ENCODE data around the gene YTHDC1.

The YTHDC1 gene

DNA sequence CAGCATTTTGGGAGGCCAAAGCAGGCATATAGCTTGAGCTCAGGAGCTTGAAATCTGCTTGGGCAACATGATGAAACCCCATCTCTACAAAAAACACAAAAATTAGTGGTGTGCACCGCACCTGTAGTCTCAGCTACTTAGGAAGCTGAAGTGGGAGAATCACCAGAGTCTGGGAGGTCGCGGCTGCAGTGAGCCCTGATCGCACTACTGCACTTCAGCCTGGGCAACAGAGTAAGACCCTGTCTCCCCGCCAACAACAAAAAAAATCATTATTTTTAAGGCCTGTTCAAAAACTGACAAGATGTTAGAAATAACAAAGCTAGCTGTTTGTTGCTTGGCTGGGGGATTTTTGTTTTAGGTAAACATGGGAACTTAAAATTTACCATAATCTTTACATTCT lies 5.1 kb downstream of the YTHDC1 start:
- H3K27me3 ChIP-seq (replicated peaks; ENCODE audit: control insufficient read depth, insufficient read depth, low read length): no peaks in the 10 kb centered on the region
- no peak for DNase-seq (ENCODE audit: extremely low read depth, insufficient read length)
- no peak overlapping the region for H3K4me3 ChIP-seq (replicated peaks; ENCODE audit: low read depth, low read length)
- H3K36me3 ChIP-seq (ENCODE audit: control insufficient read depth, insufficient read depth, low read length): no peaks in the 10 kb centered on the region; the same call in 1 of the 2 replicates
- TF ChIP-seq, protein P1, sequence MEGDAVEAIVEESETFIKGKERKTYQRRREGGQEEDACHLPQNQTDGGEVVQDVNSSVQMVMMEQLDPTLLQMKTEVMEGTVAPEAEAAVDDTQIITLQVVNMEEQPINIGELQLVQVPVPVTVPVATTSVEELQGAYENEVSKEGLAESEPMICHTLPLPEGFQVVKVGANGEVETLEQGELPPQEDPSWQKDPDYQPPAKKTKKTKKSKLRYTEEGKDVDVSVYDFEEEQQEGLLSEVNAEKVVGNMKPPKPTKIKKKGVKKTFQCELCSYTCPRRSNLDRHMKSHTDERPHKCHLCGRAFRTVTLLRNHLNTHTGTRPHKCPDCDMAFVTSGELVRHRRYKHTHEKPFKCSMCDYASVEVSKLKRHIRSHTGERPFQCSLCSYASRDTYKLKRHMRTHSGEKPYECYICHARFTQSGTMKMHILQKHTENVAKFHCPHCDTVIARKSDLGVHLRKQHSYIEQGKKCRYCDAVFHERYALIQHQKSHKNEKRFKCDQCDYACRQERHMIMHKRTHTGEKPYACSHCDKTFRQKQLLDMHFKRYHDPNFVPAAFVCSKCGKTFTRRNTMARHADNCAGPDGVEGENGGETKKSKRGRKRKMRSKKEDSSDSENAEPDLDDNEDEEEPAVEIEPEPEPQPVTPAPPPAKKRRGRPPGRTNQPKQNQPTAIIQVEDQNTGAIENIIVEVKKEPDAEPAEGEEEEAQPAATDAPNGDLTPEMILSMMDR (IDR thresholded peaks at IDR 0.05; ENCODE audit: insufficient read depth, low read length, poor library complexity, severe bottlenecking): no peak

DNA sequence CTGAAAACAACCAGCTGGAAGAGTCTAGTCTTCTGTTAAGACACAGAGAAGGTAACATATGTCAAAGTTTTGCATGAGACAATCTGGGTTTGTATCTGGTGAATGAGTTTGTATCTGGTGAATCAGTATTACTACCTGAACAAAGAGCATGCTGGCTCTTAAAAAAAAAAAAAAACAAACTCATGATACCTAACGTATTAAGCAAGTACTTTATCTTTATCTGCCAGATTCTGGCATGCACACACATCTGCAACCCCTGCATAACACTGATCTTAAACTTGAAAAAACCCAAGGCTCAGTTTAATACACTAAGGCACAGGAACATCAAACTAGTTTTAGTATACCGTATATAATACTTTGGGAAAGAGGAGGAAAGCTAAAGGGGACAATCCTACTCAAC lies 5.8 kb downstream of the YTHDC1 start:
- no peak for DNase-seq (ENCODE audit: extremely low read depth, insufficient read length)
- no peaks in the 10 kb centered on the region; the same call in 1 of the 2 replicates for H3K36me3 ChIP-seq (ENCODE audit: control insufficient read depth, insufficient read depth, low read length)
- H3K4me3 ChIP-seq (replicated peaks; ENCODE audit: low read depth, low read length): no peak overlapping the region
- no peaks in the 10 kb centered on the region for H3K27me3 ChIP-seq (replicated peaks; ENCODE audit: control insufficient read depth, insufficient read depth, low read length)
- TF ChIP-seq, protein P1 (IDR thresholded peaks at IDR 0.05; ENCODE audit: insufficient read depth, low read length, poor library complexity, severe bottlenecking): no peak

DNA sequence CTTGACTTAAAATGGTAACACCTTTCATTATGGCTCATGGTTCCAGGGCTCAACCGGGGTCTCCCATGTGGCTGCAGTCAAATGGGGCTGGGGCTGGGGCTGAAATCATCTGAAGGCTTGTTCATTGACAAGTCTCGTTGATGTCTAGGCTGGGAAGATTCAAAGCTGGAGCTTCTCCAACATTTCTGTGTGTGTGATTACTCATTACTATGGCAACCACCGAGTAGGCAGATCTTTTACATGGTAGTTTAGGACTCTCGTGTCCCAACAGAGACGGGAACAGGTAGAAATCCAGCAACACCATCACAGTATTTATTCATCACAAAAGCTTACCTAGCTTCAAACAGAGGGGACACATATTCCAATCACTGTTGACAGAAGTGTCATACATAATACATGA lies 7.8 kb downstream of the YTHDC1 start:
- TF ChIP-seq, protein P1 (IDR thresholded peaks at IDR 0.05; ENCODE audit: insufficient read depth, low read length, poor library complexity, severe bottlenecking): no peak
- DNase-seq (ENCODE audit: extremely low read depth, insufficient read length): no peak
- H3K4me3 ChIP-seq (replicated peaks; ENCODE audit: low read depth, low read length): no peak overlapping the region
- H3K27me3 ChIP-seq (replicated peaks; ENCODE audit: control insufficient read depth, insufficient read depth, low read length): no peaks in the 10 kb centered on the region
- H3K36me3 ChIP-seq (ENCODE audit: control insufficient read depth, insufficient read depth, low read length): peaks cover 2% of the 10 kb centered on the region

DNA sequence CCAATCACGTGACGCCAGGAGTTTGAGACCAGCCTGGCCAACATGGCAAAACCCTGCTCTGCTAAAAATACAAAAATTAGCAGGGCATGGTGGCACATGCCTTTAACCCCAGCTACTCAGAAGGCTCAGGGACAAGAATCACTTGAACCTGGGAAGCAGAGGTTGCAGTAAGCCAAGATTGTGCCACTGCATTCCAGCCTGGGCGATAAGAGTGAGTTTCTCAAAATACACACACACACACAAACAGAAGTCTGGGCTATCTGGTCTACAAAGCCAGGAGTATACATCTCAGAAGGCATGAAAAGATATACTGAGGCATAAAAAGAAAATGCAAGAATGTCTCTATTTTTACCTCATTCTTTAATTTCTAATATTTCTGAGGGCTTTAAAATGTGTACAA lies 11.3 kb downstream of the YTHDC1 start:
- no peak overlapping the region for H3K4me3 ChIP-seq (replicated peaks; ENCODE audit: low read depth, low read length)
- peaks cover 2% of the 10 kb centered on the region for H3K36me3 ChIP-seq (ENCODE audit: control insufficient read depth, insufficient read depth, low read length)
- TF ChIP-seq, protein P1 (IDR thresholded peaks at IDR 0.05; ENCODE audit: insufficient read depth, low read length, poor library complexity, severe bottlenecking): no peak
- H3K27me3 ChIP-seq (replicated peaks; ENCODE audit: control insufficient read depth, insufficient read depth, low read length): no peaks in the 10 kb centered on the region
- DNase-seq (ENCODE audit: extremely low read depth, insufficient read length): no peak

DNA sequence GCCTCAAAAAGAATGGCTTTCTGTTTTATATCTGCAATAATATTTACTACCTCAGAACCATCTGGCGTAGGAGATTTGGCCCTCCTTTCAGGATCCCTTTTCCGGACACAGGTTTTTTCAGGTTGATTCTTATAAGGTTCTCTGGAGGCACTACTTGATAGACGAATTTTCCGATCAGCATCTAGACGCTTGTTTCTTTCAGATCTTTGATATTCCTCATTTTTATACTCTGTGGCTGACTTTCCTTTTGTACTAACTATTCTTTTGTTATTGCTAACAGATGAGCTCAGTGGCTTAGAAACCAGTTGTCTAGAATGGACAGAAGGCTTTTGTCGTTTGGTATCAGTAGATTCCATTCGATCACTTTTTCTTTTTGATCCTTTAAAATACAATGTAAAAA lies 12.4 kb downstream of the YTHDC1 start:
- peaks cover 2% of the 10 kb centered on the region for H3K36me3 ChIP-seq (ENCODE audit: control insufficient read depth, insufficient read depth, low read length)
- no peak overlapping the region for H3K4me3 ChIP-seq (replicated peaks; ENCODE audit: low read depth, low read length)
- no peak for DNase-seq (ENCODE audit: extremely low read depth, insufficient read length)
- H3K27me3 ChIP-seq (replicated peaks; ENCODE audit: control insufficient read depth, insufficient read depth, low read length): no peaks in the 10 kb centered on the region
- TF ChIP-seq, protein P1 (IDR thresholded peaks at IDR 0.05; ENCODE audit: insufficient read depth, low read length, poor library complexity, severe bottlenecking): no peak

DNA sequence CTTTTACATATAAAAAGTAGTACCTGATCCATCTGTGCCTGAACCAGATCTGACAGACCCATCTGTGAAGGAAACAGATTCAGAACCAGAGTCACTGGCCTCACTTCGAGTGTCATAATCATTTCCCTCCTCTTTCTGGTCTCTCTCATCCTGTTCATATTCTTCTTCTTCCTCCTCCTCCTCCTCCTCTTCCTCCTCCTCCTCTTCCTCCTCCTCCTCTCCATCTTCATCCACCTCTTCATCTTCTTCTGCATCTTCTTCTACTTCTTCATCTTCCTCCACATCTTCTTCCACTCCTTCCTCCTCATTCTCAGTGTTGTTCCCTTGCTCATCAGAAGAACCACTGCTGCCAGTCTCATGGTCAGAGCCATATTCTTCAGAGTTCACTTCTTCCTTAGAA lies 12.9 kb downstream of the YTHDC1 start:
- H3K36me3 ChIP-seq (ENCODE audit: control insufficient read depth, insufficient read depth, low read length): peaks cover 2% of the 10 kb centered on the region
- H3K27me3 ChIP-seq (replicated peaks; ENCODE audit: control insufficient read depth, insufficient read depth, low read length): no peaks in the 10 kb centered on the region
- DNase-seq (ENCODE audit: extremely low read depth, insufficient read length): no peak
- no peak overlapping the region for H3K4me3 ChIP-seq (replicated peaks; ENCODE audit: low read depth, low read length)
- TF ChIP-seq, protein P1 (IDR thresholded peaks at IDR 0.05; ENCODE audit: insufficient read depth, low read length, poor library complexity, severe bottlenecking): no peak
